ENCODE measurements around the gene PTH2R. TPM values are rescaled to one million over a fixed set of nuclear protein-coding genes. Genes with fewer than 3 reads are reported as not detected.

PTH2R gene
- total RNA-seq, 1 experiment from 2014 or later: not detected

Other genes starting within 250 kb of the PTH2R start
- not detected in 2 replicates for gene CRYGA, start 243.2 kb upstream of the PTH2R start, total RNA-seq (2014; rRNA removed; shearing (Covaris generic))
- not detected in 2 replicates for gene C2orf80, start 216.8 kb upstream of the PTH2R start, total RNA-seq (2014; rRNA removed; shearing (Covaris generic))
- gene IDH1, start 151.7 kb upstream of the PTH2R start, total RNA-seq (2014; rRNA removed; shearing (Covaris generic)): 137 and 150 TPM in 2 replicates
- gene PIKFYVE, start 140.5 kb upstream of the PTH2R start, total RNA-seq (2014; rRNA removed; shearing (Covaris generic)): 23.1 and 23.8 TPM in 2 replicates

All from RPMI7951 (cell line).